GM12865 (cell line): ENCODE results near the gene MEF2D.

ENCODE experiments used
- DNase-seq: peaks from one replicate; pipeline ENCODE4 v3.0.0; 2010; ENCODE audit warnings: low read depth
- H3K4me3 ChIP-seq: 2 replicates; pipeline ENCODE4 v1.5.1; 2011; ENCODE audit warnings: mild to moderate bottlenecking, low read depth, low read length, control low read depth
- CTCF ChIP-seq: IDR thresholded peaks from 2 replicates; pipeline ENCODE4 v1.5.1; 2011; ENCODE audit warnings: low read length, control low read depth, low read depth, inconsistent platforms; ENCODE audit not compliant: insufficient read depth; ENCODE audit errors: missing control alignments

MEF2D gene

GRCh38 chr1:156485984-156486383 is 14.6 kb downstream of the MEF2D start:
- TF ChIP-seq CTCF: no peak
- no peak for DNase-seq
- no peak overlapping the region for H3K4me3 ChIP-seq

- TF ChIP-seq CTCF: no peak
Observed at GRCh38 chr1:156484480-156485058, 16.0 kb downstream of the MEF2D start.

GRCh38 chr1:156483397-156483796 is 17.2 kb downstream of the MEF2D start:
- DNase-seq: no peak
- no peak overlapping the region for H3K4me3 ChIP-seq
- TF ChIP-seq CTCF: no peak

More at GRCh38 chr1:156484480-156485058, 16.0 kb downstream of the MEF2D start:
- no peak overlapping the region for H3K4me3 ChIP-seq
- no peak for DNase-seq

GRCh38 chr1:156482276-156482675 is 18.3 kb downstream of the MEF2D start:
- no peak for DNase-seq
- H3K4me3 ChIP-seq: no peak overlapping the region
- TF ChIP-seq CTCF: no peak

- peak; percentile 71 for DNase-seq
- peak overlapping the region; percentile 21 for H3K4me3 ChIP-seq
- TF ChIP-seq CTCF: no peak
Observed at GRCh38 chr1:156481527-156481926, 19.0 kb downstream of the MEF2D start.

- peak; percentile 83 for DNase-seq
- peak overlapping the region; percentile 21 for H3K4me3 ChIP-seq
- peak; percentile 88 for TF ChIP-seq CTCF
Observed at GRCh38 chr1:156480411-156481192, 20.0 kb downstream of the MEF2D start.
